Psoas muscle (tissue), 8 donors: ENCODE data around the gene AOPEP. TPM values are rescaled to one million over a fixed set of nuclear protein-coding genes. Genes with fewer than 3 reads are reported as not detected.
A peak's percentile ranks its signal among the peaks of the same experiment; 100 is the strongest.

Source experiments
- ATAC-seq, 4 donors: fragments of 200-7000 bp; cut with Tn5 transposase; one replicate each; pipeline ENCODE4 v1.9.1; 2020; ENCODE audit warnings: moderate library complexity in 3 of 4, mild to moderate bottlenecking in 2 of 4
- DNase-seq, 2 donors: peaks; one replicate each; pipeline ENCODE4 v3.0.0-alpha.2; 2020
- H3K27ac ChIP-seq: fragments of 200-600 bp; one replicate; pipeline ENCODE4 v1.8.0; 2022
- H3K27me3 ChIP-seq, 3 donors: fragments of 200-600 bp in 1 of 3; one replicate each; pipeline versions ENCODE4 v1.6.1 to v1.8.0; 2013 to 2022; ENCODE audit warnings: low read length in 2 of 3, mild to moderate bottlenecking in 2 of 3, moderate library complexity in 1 of 3; ENCODE audit not compliant: insufficient read depth in 3 of 3
- H3K36me3 ChIP-seq, 2 donors: fragments of 200-600 bp in 1 of 2; one replicate each; pipeline versions ENCODE4 v1.6.1 to v1.8.0; 2013 to 2022; ENCODE audit warnings: low read depth in 1 of 2, mild to moderate bottlenecking in 1 of 2, moderate library complexity in 1 of 2; ENCODE audit not compliant: insufficient read depth in 1 of 2
- H3K4me1 ChIP-seq: fragments of 200-600 bp; one replicate; pipeline ENCODE4 v1.8.0; 2022
- H3K4me3 ChIP-seq: fragments of 200-600 bp; one replicate; pipeline ENCODE4 v1.8.0; 2022; ENCODE audit warnings: mild to moderate bottlenecking
- H3K9me3 ChIP-seq: fragments of 200-600 bp; one replicate; pipeline ENCODE4 v1.8.0; 2022
- CTCF ChIP-seq: fragments of 200-600 bp; IDR thresholded peaks from one replicate; pipeline ENCODE4 v1.8.0; 2022; ENCODE audit warnings: antibody characterized with exemption
- WGBS, 3 donors: extraction: QIAGEN DNeasy Blood & Tissue Kit; methylation state at CpG; one replicate each; pipeline versions ENCODE4 v1.1.6 to v1.1.7; 2013; 5-methylcytosine and 5-hydroxymethylcytosine counted together
- intact Hi-C, 2 donors: fragments of 100-400 bp; cut with DNase I; formaldehyde crosslinking; loops; one replicate each; pipeline versions ENCODE4 v1.11.0 to v1.14.2; 2022
- polyA plus RNA-seq, 3 donors: library from polyadenylated mRNA; stranded (reverse); fragments of 200-250 nt; gene quantifications; one replicate each; pipeline ENCODE4 v1.2.3, GENCODE V29; 2013
- total RNA-seq, 4 donors: library from RNA; stranded (reverse); fragmentation: NEBNext Ultra II Directional in 2 of 4; extraction: Animal tissue kit (Norgen Biotek cat#: 25700) in 2 of 4; gene quantifications; one replicate each; pipeline versions ENCODE4 v1.2.1 to v1.2.4, GENCODE V29; 2021 to 2023
- donor health status: healthy with polysubstance abuse.
- donor health status: DM: no; HTN: no; CAD: no; lungs with moderate emphysema.
- donor health status: Bipolar disorder and iron deficiency.
- donor health status: healthy.
- donor health status: DM: yes; HTN: yes; CAD: no.
- donor health status: DM: no; HTN: no; CAD: no.
- donor health status: DM: no; HTN: no; CAD: no.
- donor health status: DM: yes; HTN: yes; CAD: no.

Gene AOPEP
- total and polyA plus RNA-seq, 7 donors = 46.4 to 96.9 (median 78.6) TPM

- H3K36me3 ChIP-seq = peaks cover 0 to 49% of the 10 kb centered on the region in 2 donors
- ATAC-seq = peak in 2 of 4 donors; percentile 5 to 16
- no peaks in the 10 kb centered on the region for H3K27me3 ChIP-seq
- no peak for TF ChIP-seq CTCF
- peak overlapping the region; percentile 93 for H3K27ac ChIP-seq
- H3K4me1 ChIP-seq = peaks cover 72% of the 10 kb centered on the region
- H3K4me3 ChIP-seq = no peak overlapping the region
- DNase-seq = no peak
- intact Hi-C loops = no loop called here
- WGBS, 3 donors = 82 to 93% (median 83%) methylated on average over 39 of the region's 39 CpGs
- no peaks in the 10 kb centered on the region for H3K9me3 ChIP-seq
Measured at GRCh38 chr9:95083086-95083768, 356.7 kb downstream of the AOPEP start.

DNA sequence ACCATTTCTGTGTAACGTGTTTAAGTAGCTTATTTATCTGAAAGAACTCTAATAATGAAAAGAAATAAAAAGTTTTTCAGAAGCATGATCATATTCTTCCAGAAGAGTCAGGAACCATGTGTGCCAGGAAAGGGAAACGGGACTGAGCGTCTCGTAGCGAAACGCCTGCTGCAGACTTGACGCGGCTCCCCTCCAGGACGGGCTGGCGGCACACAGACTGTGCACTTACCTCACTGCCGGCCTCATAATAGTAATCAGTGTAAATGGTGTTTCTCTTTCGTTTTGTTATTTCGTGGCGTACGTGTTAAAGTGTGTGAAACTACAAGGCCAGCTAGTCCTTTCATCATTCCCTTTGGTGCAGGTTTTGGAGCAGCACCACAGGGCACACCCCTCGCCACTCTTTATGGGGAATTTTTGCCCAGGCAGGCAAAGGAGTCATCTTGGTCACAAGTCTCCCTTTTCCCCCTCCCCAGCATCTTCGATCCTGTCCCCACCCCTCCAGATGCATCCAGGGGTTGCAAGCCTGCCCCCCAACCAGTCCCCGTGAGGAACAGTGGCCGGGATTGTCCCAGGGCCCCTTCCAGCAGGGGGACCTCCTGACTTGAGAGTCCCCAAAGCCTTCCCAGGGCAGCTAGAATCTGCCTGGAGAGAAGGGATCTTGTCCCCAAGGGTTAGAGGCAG, 357.9 kb downstream of the AOPEP start:
- no peaks in the 10 kb centered on the region for H3K27me3 ChIP-seq
- DNase-seq = peak in 1 of 2 donors; percentile 66
- intact Hi-C loops = no loop called here
- peak overlapping the region; percentile 89 for H3K27ac ChIP-seq
- 32 to 57% (median 39%) methylated on average over 19 of the region's 19 CpGs for WGBS, 3 donors
- TF ChIP-seq CTCF = no peak
- H3K36me3 ChIP-seq = peaks cover 0 to 49% of the 10 kb centered on the region in 2 donors
- no peaks in the 10 kb centered on the region for H3K9me3 ChIP-seq
- peak overlapping the region; percentile 26 for H3K4me3 ChIP-seq
- H3K4me1 ChIP-seq = peaks cover 71% of the 10 kb centered on the region
- ATAC-seq = peak; percentile 24 to 55 (median 42)

DNA sequence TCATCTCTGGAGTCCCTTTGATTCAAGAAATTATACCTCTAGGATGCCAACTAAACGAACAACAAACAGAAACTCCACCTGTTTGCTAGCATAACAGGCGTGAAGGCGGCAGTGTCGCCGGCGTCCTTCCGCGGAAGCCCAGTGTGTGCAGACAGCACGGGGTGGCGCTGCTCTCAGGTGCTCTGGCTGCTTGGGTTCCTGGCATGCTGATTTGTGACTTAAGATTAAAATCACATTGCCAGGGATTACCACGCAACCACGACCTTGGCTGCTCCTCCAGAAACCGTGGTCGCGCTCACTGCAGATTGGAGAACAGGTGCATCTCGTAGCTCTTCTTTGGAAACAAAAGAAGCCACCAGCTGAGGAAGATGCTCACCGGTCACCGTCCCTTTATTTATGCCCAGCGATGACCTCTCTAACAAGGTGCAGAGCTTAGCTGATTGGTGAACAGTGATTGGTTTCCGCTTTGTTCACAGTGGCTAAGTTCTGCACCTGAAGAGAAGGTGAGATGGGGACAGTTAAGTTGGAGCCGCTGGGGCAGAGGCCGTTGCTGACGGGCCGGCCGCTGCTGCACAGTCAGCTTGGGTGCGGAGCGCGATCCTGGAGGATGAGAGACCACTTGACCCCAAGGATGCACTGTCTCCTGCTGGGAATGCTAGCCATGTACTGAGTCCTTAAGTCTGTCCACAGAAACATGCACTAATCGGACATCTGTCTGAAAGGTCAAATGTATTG, 358.7 kb downstream of the AOPEP start:
- DNase-seq = peak in 1 of 2 donors; percentile 62
- peak overlapping the region; percentile 5 for H3K4me3 ChIP-seq
- H3K4me1 ChIP-seq = peaks cover 74% of the 10 kb centered on the region
- peaks cover 0 to 49% of the 10 kb centered on the region in 2 donors for H3K36me3 ChIP-seq
- no peaks in the 10 kb centered on the region for H3K9me3 ChIP-seq
- H3K27me3 ChIP-seq = no peaks in the 10 kb centered on the region
- H3K27ac ChIP-seq = peak overlapping the region; percentile 89
- ATAC-seq = peak in 3 of 4 donors; percentile 35 to 47 (median 40)
- intact Hi-C loops = loop anchor here in 1 of 2 donors (5.0 kb wide), 1 partner anchor 58 kb away; no protein-coding TSS in a partner anchor
- 45 to 61% (median 50%) methylated on average over 29 of the region's 29 CpGs for WGBS, 3 donors
- TF ChIP-seq CTCF = peak; percentile 7

DNA sequence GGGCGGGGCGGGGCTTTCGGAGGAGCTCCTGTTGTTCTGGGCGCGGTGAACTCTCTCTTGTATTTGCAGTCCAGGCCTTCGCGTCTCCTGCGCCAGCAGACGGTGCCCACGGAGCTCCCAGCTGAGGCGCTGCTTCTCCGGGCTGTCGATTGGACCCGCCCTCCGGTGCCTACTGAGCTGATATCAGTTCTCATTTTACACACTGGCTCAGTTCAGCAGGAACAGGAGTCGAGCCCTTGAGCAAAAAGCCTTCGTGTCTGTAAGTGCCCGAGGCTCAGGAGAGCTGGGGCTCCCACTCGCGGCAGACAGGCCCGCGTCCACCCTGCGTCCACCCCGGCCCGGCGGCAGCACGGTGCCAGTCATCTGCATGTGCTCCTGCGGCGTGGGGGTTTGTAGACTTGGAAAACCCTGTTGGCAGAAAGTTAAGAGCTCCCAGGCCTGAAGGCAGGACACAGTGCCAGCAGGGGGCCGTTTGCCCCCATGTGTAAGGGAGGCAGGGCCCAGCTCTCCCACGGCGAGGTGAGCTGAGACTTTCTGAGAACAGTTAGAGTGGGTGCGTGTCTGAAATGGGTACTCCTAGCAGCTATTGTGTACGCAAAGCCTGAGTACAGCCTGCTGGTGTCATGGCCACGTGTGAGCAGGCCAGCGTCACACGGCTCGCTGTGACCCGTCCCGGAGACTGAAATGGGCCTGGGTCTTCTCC, 359.5 kb downstream of the AOPEP start:
- no peaks in the 10 kb centered on the region for H3K9me3 ChIP-seq
- peaks cover 74% of the 10 kb centered on the region for H3K4me1 ChIP-seq
- H3K27me3 ChIP-seq = no peaks in the 10 kb centered on the region
- H3K27ac ChIP-seq = peak overlapping the region; percentile 89
- ATAC-seq = peak; percentile 11 to 57 (median 46)
- intact Hi-C loops = loop anchor here in 1 of 2 donors (5.0 kb wide), 1 partner anchor 59 kb away; no protein-coding TSS in a partner anchor
- 34 to 60% (median 43%) methylated on average over 40 of the region's 40 CpGs for WGBS, 3 donors
- H3K36me3 ChIP-seq = peaks cover 0 to 44% of the 10 kb centered on the region in 2 donors
- peak in 1 of 2 donors; percentile 82 for DNase-seq
- peak overlapping the region; percentile 5 for H3K4me3 ChIP-seq
- no peak for TF ChIP-seq CTCF
